Renal cortical epithelial cell (primary cell): ENCODE measurements around the gene DTNA. TPM values are rescaled to one million over a fixed set of nuclear protein-coding genes. Genes with fewer than 3 reads are reported as not detected.
A peak's percentile ranks its signal among the peaks of the same experiment; 100 is the strongest.

Source experiments
- DNase-seq: peaks from one replicate; pipeline ENCODE4 v3.0.0-alpha.2; 2011; ENCODE audit warnings: low read depth
- total RNA-seq: library from RNA; depleted of rRNA; stranded (reverse); fragments of >200 nt; gene quantifications from 2 replicates; pipeline ENCODE4 v1.2.3, GENCODE V29; 2014

DTNA gene
- total RNA-seq, 1 donor from 2014 or later: 21.1 TPM

- DNase-seq: peak; percentile 80
Observed at GRCh38 chr18:34857320-34857719, 147.2 kb downstream of the DTNA start.

- no peak for DNase-seq
Observed at GRCh38 chr18:34858188-34858587, 148.1 kb downstream of the DTNA start.

- no peak for DNase-seq
Observed at GRCh38 chr18:34859496-34859895, 149.4 kb downstream of the DTNA start.

- DNase-seq: no peak
Observed at GRCh38 chr18:34862561-34862960, 152.5 kb downstream of the DTNA start.

- DNase-seq: no peak
Observed at GRCh38 chr18:34863702-34864101, 153.6 kb downstream of the DTNA start.

- DNase-seq: no peak
Observed at GRCh38 chr18:34864836-34865497, 154.9 kb downstream of the DTNA start.

GRCh38 chr18:34866310-34866709 lies 156.2 kb downstream of the DTNA start:
- no peak for DNase-seq

GRCh38 chr18:34866739-34867138 lies 156.6 kb downstream of the DTNA start:
- DNase-seq: peak; percentile 11

- DNase-seq: no peak
Observed at GRCh38 chr18:34867520-34867919, 157.4 kb downstream of the DTNA start.

- DNase-seq: peak; percentile 18
Observed at GRCh38 chr18:34870555-34871310, 160.6 kb downstream of the DTNA start.

GRCh38 chr18:34871435-34871834 lies 161.3 kb downstream of the DTNA start:
- peak; percentile 37 for DNase-seq

GRCh38 chr18:34872066-34872465 lies 162.0 kb downstream of the DTNA start:
- no peak for DNase-seq

GRCh38 chr18:34873986-34874580 lies 164.0 kb downstream of the DTNA start:
- no peak for DNase-seq

GRCh38 chr18:34875150-34875549 lies 165.1 kb downstream of the DTNA start:
- DNase-seq: no peak

- DNase-seq: no peak
Observed at GRCh38 chr18:34880403-34880802, 170.3 kb downstream of the DTNA start.

- DNase-seq: peak; percentile 46
Observed at GRCh38 chr18:34880882-34881834, 171.1 kb downstream of the DTNA start.

GRCh38 chr18:34884436-34884835 lies 174.3 kb downstream of the DTNA start:
- DNase-seq: no peak

GRCh38 chr18:34886177-34886576 lies 176.1 kb downstream of the DTNA start:
- no peak for DNase-seq

- DNase-seq: no peak
Observed at GRCh38 chr18:34887881-34888580, 177.9 kb downstream of the DTNA start.

GRCh38 chr18:34890486-34891085 lies 180.5 kb downstream of the DTNA start:
- no peak for DNase-seq

GRCh38 chr18:34892379-34892778 lies 182.3 kb downstream of the DTNA start:
- DNase-seq: no peak
